Thymus (tissue), 14 donors: ENCODE data around the gene ANKRD44. TPM values are rescaled to one million over a fixed set of nuclear protein-coding genes. Genes with fewer than 3 reads are reported as not detected.
A peak's percentile ranks its signal among the peaks of the same experiment; 100 is the strongest.

ENCODE experiments used
- DNase-seq, 9 donors: peaks; one replicate each; pipeline ENCODE4 v3.0.0-alpha.2; 2013; ENCODE audit warnings: low spot score in 9 of 9, low read depth in 6 of 9, missing footprints in 1 of 9
- H3K27ac ChIP-seq, 2 donors: one replicate each; pipeline ENCODE4 v1.5.1; 2013; ENCODE audit warnings: control low read depth in 1 of 2, low read depth in 1 of 2, low read length in 1 of 2, mild to moderate bottlenecking in 1 of 2, moderate library complexity in 1 of 2
- H3K27me3 ChIP-seq, 2 donors: one replicate each; pipeline ENCODE4 v1.5.1; 2013; ENCODE audit warnings: low read length in 1 of 2; ENCODE audit not compliant: control insufficient read depth in 2 of 2, insufficient read depth in 1 of 2
- H3K36me3 ChIP-seq, 2 donors: one replicate each; pipeline ENCODE4 v1.5.1; 2013; ENCODE audit warnings: low read length in 1 of 2, mild to moderate bottlenecking in 1 of 2, moderate library complexity in 1 of 2; ENCODE audit not compliant: control insufficient read depth in 2 of 2, insufficient read depth in 2 of 2
- H3K4me1 ChIP-seq, 2 donors: one replicate each; pipeline ENCODE4 v1.5.1; 2013; ENCODE audit warnings: low read length in 2 of 2; ENCODE audit not compliant: control insufficient read depth in 2 of 2, insufficient read depth in 2 of 2
- H3K4me3 ChIP-seq, 2 donors: one replicate each; pipeline ENCODE4 v1.5.1; 2013; ENCODE audit warnings: low read length in 2 of 2, control low read depth in 1 of 2, mild to moderate bottlenecking in 1 of 2
- H3K9me3 ChIP-seq, 2 donors: one replicate each; pipeline ENCODE4 v1.5.1; 2013; ENCODE audit warnings: low read length in 1 of 2, mild to moderate bottlenecking in 1 of 2; ENCODE audit not compliant: control insufficient read depth in 2 of 2, insufficient read depth in 1 of 2
- WGBS: extraction: QIAGEN DNeasy Blood & Tissue Kit; methylation state at CpG from one replicate; pipeline ENCODE4 v1.1.7; 2013; 5-methylcytosine and 5-hydroxymethylcytosine counted together
- long read RNA-seq, 10 donors: transcript quantifications; one replicate each; lab custom pipeline, GENCODE V29; 2026
- polyA plus RNA-seq: library from polyadenylated mRNA; stranded (reverse); fragments of 200-250 nt; gene quantifications from one replicate; pipeline ENCODE4 v1.2.3, GENCODE V29; 2013
- total RNA-seq: library from RNA; stranded (reverse); fragments of 120-200 nt; gene quantifications from one replicate; pipeline ENCODE4 v1.2.4, GENCODE V29; 2013
- donor health status: healthy.

The ANKRD44 gene
- 72.9 TPM for total RNA-seq
- 25.2 TPM for polyA plus RNA-seq
- long read RNA-seq, donor 1, full-length matches to known transcripts: 1 of 1 reads
- long read RNA-seq, donor 1, partial matches to known transcripts: 0 of 1 reads
- long read RNA-seq, donor 1, other reads (novel, unspliced or antisense): 0 of 1 reads
- long read RNA-seq, donor 2, full-length matches to known transcripts: 6 of 6 reads
- long read RNA-seq, donor 2, partial matches to known transcripts: 0 of 6 reads
- long read RNA-seq, donor 2, other reads (novel, unspliced or antisense): 0 of 6 reads
- long read RNA-seq, donor 3, full-length matches to known transcripts: 7 of 7 reads
- long read RNA-seq, donor 3, partial matches to known transcripts: 0 of 7 reads
- long read RNA-seq, donor 3, other reads (novel, unspliced or antisense): 0 of 7 reads
- long read RNA-seq, donor 4, partial matches to known transcripts: 5 of 5 reads
- long read RNA-seq, donor 4, other reads (novel, unspliced or antisense): 0 of 5 reads
- long read RNA-seq, donor 5, full-length matches to known transcripts: 7 of 7 reads
- long read RNA-seq, donor 5, partial matches to known transcripts: 0 of 7 reads
- long read RNA-seq, donor 5, other reads (novel, unspliced or antisense): 0 of 7 reads
- long read RNA-seq, donor 6, full-length matches to known transcripts: 4 of 9 reads
- long read RNA-seq, donor 6, partial matches to known transcripts: 0 of 9 reads
- long read RNA-seq, donor 6, other reads (novel, unspliced or antisense): 5 of 9 reads
- long read RNA-seq, donor 7, full-length matches to known transcripts: 6 of 6 reads
- long read RNA-seq, donor 7, partial matches to known transcripts: 0 of 6 reads
- long read RNA-seq, donor 7, other reads (novel, unspliced or antisense): 0 of 6 reads
- long read RNA-seq, donor 8, full-length matches to known transcripts: 3 of 3 reads
- long read RNA-seq, donor 8, partial matches to known transcripts: 0 of 3 reads
- long read RNA-seq, donor 8, other reads (novel, unspliced or antisense): 0 of 3 reads
- long read RNA-seq, donor 9, full-length matches to known transcripts: 4 of 4 reads
- long read RNA-seq, donor 9, partial matches to known transcripts: 0 of 4 reads
- long read RNA-seq, donor 9, other reads (novel, unspliced or antisense): 0 of 4 reads
- long read RNA-seq, donor 10, partial matches to known transcripts: 0 of 16 reads
- long read RNA-seq, donor 10, other reads (novel, unspliced or antisense): 12 of 16 reads

GRCh38 chr2:197310271-197310985 is at the start of gene ANKRD44:
TSS of gene ANKRD44 (minus strand) at chr2:197310780. CDS start at chr2:197310604, 176 bp downstream.
- WGBS: under 1% methylated on average over 102 of the region's 102 CpGs
- H3K27me3 ChIP-seq: no peaks in the 10 kb centered on the region
- DNase-seq: peak in 4 of 9 donors; percentile 77 to 91 (median 81)
- peak within 1 kb of the TSS; percentile 89 to 91 for H3K4me3 ChIP-seq
- no peaks in the 10 kb centered on the region for H3K9me3 ChIP-seq
- peaks cover 38% of the 10 kb centered on the region in 2 donors for H3K4me1 ChIP-seq
- peaks cover 0 to 3% of the 10 kb centered on the region in 2 donors for H3K36me3 ChIP-seq
- H3K27ac ChIP-seq: peak within 1 kb of the TSS; percentile 95 to 97

DNA sequence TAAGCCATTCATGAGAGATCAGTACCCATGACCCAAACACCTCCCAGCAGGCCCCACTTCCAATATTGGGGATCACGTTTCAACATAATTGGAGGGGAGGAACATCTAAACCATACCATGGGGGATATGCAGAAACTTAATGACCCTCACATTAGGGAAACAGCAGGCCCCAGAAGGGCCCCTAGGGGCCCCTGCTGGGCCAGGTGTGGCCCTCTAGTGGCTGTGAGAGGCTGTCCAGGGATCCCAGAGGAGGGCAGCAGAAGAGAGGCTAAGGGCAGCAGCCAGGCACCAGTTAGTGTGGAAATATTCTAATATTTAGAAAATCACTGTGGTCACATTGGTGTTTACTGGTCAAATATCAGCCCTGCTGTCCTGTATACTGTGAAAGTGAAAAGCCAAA is 49.3 kb upstream of the ANKRD44 start:
- DNase-seq: no peak
- H3K9me3 ChIP-seq: peaks cover 0 to 2% of the 10 kb centered on the region in 2 donors
- WGBS: 100% methylated on average over 1 of the region's 1 CpG
- no peaks in the 10 kb centered on the region for H3K36me3 ChIP-seq
- H3K4me1 ChIP-seq: peaks cover 0 to 2% of the 10 kb centered on the region in 2 donors
- no peaks in the 10 kb centered on the region for H3K27me3 ChIP-seq
- no peak overlapping the region for H3K27ac ChIP-seq
- no peak overlapping the region for H3K4me3 ChIP-seq

DNA sequence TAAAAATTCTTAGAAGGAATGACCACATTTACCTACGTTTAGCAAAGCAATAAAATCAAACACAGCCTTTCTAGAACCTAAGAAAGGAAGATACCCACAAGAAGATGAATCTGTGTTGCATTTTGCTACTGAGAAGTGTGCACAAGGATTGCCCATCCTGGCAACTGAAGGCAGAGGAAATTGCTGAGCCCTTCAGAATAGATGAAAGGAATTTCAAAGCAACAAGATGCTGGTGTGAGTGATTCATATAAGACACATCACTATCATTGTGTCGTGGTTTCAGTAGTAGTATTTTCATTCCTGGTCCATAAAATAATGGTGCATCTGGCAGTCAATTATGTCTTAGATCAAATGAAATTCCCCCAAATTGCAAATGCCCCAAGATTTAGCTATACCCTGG is 48.4 kb upstream of the ANKRD44 start:
- Histone ChIP-seq H3K36me3 (no peaks in the 10 kb centered on the region), H3K27ac (no peak overlapping the region), H3K9me3 (peaks cover 0 to 2% of the 10 kb centered on the region in 2 donors), H3K4me1 (peaks cover 0 to 2% of the 10 kb centered on the region in 2 donors), H3K27me3 (no peaks in the 10 kb centered on the region), H3K4me3 (no peak overlapping the region)
- DNase-seq: peak in 2 of 9 donors; percentile 10 to 24
- 70% methylated on average over 2 of the region's 2 CpGs for WGBS

DNA sequence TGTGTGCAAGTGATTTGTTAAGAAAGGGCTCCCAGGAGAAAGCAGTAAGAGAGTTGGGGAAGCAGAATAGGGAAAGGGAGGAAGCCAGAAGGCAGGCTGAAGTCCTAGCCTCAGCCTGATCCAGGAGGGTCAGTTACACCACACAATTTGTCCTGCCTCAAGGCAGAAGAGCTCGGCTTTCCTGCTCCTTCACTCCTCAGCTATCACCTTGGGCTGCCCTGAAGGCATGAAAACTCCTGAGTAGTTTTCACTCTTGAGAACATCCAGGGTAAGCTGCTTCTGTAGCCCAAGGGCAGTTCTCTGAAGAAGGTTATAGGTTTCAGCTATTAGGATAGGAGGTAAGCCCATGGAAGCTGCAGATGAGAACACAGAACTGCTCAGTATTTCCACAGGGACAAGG is 47.4 kb upstream of the ANKRD44 start:
- 97% methylated on average over 1 of the region's 1 CpG for WGBS
- peaks cover 0 to 2% of the 10 kb centered on the region in 2 donors for H3K9me3 ChIP-seq
- H3K4me3 ChIP-seq: no peak overlapping the region
- no peaks in the 10 kb centered on the region for H3K36me3 ChIP-seq
- H3K27me3 ChIP-seq: no peaks in the 10 kb centered on the region
- H3K27ac ChIP-seq: no peak overlapping the region
- DNase-seq: no peak
- H3K4me1 ChIP-seq: peaks cover 0 to 2% of the 10 kb centered on the region in 2 donors

DNA sequence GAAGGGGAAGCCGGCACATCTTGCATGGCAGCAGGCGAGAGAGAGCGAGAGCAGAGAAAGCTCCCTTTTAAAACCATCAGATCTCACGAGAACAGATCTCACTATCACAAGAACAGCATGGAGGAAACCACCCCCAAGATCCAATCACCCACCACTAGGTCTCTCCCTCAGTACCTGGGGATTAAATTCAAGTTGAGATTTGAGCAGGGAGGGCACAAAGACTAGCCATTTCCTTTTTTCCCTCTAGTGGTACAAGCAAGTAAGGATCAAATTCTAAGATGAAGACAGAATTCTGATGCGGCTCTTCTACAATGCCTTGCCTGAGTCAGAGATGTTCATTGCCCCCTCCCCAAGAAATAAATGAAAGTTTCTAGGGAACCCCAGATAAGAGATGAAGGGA is 45.6 kb upstream of the ANKRD44 start:
- no peaks in the 10 kb centered on the region for H3K27me3 ChIP-seq
- DNase-seq: peak in 1 of 9 donors; percentile 26
- WGBS: 86% methylated on average over 5 of the region's 5 CpGs
- H3K4me1 ChIP-seq: peaks cover 0 to 2% of the 10 kb centered on the region in 2 donors
- no peaks in the 10 kb centered on the region for H3K36me3 ChIP-seq
- H3K9me3 ChIP-seq: peaks cover 0 to 2% of the 10 kb centered on the region in 2 donors
- no peak overlapping the region for H3K27ac ChIP-seq
- H3K4me3 ChIP-seq: no peak overlapping the region

GRCh38 chr2:197354169-197354558 is 43.6 kb upstream of the ANKRD44 start:
- no peak for DNase-seq
- whole genome bisulfite sequencing: 99% methylated on average over 4 of the region's 4 CpGs
- H3K4me3 ChIP-seq: no peak overlapping the region

GRCh38 chr2:197353393-197354168 is 43.0 kb upstream of the ANKRD44 start:
- H3K27ac ChIP-seq: no peak overlapping the region
- no peak for DNase-seq
- H3K4me1 ChIP-seq: no peaks in the 10 kb centered on the region
- no peak overlapping the region for H3K4me3 ChIP-seq
- H3K9me3 ChIP-seq: no peaks in the 10 kb centered on the region
- H3K36me3 ChIP-seq: no peaks in the 10 kb centered on the region
- H3K27me3 ChIP-seq: no peaks in the 10 kb centered on the region
- 91% methylated on average over 3 of the region's 3 CpGs for WGBS

More at GRCh38 chr2:197354169-197354558, 43.6 kb upstream of the ANKRD44 start:
- no peaks in the 10 kb centered on the region for H3K27me3 ChIP-seq
- peaks cover 0 to under 1% of the 10 kb centered on the region in 2 donors for H3K4me1 ChIP-seq
- no peak overlapping the region for H3K27ac ChIP-seq
- no peaks in the 10 kb centered on the region for H3K9me3 ChIP-seq
- no peaks in the 10 kb centered on the region for H3K36me3 ChIP-seq

DNA sequence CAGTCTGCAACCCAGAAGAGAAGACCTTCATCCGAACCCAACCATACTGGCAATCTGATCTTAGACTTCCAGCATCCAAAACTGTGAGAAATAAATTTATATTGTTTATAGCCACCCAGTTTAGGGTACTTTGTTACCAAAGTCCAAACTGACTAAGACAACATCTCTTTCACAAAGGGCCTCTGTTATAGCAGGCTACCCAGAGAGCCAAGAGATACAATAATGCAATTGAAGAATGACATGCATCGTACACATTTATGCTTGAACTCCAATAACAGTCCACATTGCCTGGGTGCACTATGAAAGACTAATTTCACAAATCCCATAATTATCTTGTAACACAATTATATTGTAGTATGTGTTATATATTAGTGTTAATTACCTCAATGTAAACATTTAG is 39.1 kb upstream of the ANKRD44 start:
- no peak for DNase-seq
- no peak overlapping the region for H3K4me3 ChIP-seq
- no peaks in the 10 kb centered on the region for H3K4me1 ChIP-seq
- no peaks in the 10 kb centered on the region for H3K27me3 ChIP-seq
- 98% methylated on average over 2 of the region's 2 CpGs for WGBS
- H3K36me3 ChIP-seq: no peaks in the 10 kb centered on the region
- no peaks in the 10 kb centered on the region for H3K9me3 ChIP-seq
- no peak overlapping the region for H3K27ac ChIP-seq
